ENCODE results near the gene PARP2.

DNA sequence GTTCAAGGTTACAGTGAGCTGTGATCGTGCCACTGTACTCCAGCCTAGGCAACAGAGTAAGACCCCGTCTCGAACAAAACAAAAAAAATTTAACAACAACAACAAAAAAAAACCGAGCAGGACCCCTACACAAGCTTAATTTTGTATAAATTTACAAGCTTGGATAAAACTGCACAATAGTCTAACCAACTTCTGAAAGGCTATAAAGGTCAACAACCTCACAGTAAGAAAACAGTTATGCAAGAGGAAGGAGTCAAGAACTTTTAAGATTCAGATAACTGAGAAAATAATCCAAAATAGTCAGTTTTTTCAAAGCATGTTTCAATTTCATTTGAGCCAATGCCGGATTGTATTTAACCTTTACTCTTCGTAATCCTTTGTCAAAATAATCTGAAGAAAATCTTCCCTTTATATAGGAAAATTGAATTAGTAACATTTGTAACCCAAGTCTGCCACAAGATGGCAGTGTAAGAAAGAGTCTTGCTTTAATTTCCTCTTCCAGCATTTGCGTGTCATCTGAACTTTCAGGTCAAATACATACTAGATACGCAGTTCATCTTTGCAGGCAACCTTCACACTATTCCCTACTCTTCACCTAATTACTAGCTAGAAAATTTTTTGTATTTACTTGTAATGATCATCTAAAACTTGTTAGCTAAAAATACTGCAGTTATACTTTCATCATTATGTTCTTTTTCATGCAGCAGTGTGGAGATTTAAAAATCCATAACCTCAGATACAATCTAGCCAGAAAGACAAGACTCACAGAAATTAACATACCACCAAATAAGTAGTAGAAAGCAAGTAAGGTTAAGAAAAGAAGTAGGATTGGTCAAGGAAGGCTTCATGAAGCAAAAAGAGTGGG is 16.2 kb upstream of the PARP2 start:
- TF ChIP-seq CTCF (IDR thresholded peaks at IDR 0.05) = peak; percentile 27 to 83 (median 75)
- no peak for TF ChIP-seq POLR2A (IDR thresholded peaks at IDR 0.05)

Measured in prostate gland (tissue), 2 donors.